IMR-90 (cell line): ENCODE results near the gene AFAP1L2. TPM values are rescaled to one million over a fixed set of nuclear protein-coding genes. Genes with fewer than 3 reads are reported as not detected.

Source experiments
- ATAC-seq: fragments of 200-7000 bp; cut with Tn5 transposase; 2 replicates; pipeline ENCODE4 v1.9.1; 2020; ENCODE audit warnings: low read depth, mild to moderate bottlenecking, moderate library complexity
- BruUV-seq: library from RNA; stranded (reverse); fragments of 400-500 nt; replicated peaks from 2 replicates; lab custom pipeline; 2021; lab: Mats Ljungman, UMichigan
- CTCF ChIA-PET: fragments of 300-600 bp; formaldehyde crosslinking; extraction: SDS; loops from one replicate; lab custom pipeline; 2021; ENCODE audit warnings: antibody characterized with exemption; lab: Yijun Ruan, JAX
- POLR2A ChIA-PET: fragments of 300-600 bp; sonication (Branson Sonifier 250); formaldehyde crosslinking; loops from one replicate; lab custom pipeline; 2022; ENCODE audit warnings: antibody characterized with exemption; ENCODE audit not compliant: unreplicated experiment; lab: Charles Lee
- DNase-seq: peaks from one replicate; pipeline ENCODE4 v3.0.0; 2013
- H2AFZ ChIP-seq: replicated peaks from 2 replicates; pipeline ENCODE3; 2013; ENCODE audit warnings: low read length, mild to moderate bottlenecking; ENCODE audit not compliant: poor library complexity
- H2AK5ac ChIP-seq: 2 replicates; pipeline ENCODE4 v1.6.1; 2013; ENCODE audit warnings: low read depth, low read length, inconsistent platforms
- H2AK9ac ChIP-seq: replicated peaks from 2 replicates; pipeline ENCODE3; 2013; ENCODE audit warnings: mild to moderate bottlenecking, low read depth, low read length, moderate library complexity; ENCODE audit not compliant: poor library complexity
- H2BK120ac ChIP-seq: 2 replicates; pipeline ENCODE4 v1.6.1; 2013; ENCODE audit warnings: low read depth, low read length, inconsistent platforms
- H2BK15ac ChIP-seq: 3 replicates; pipeline ENCODE4 v1.6.1; 2013; ENCODE audit warnings: low read depth, low read length, inconsistent platforms
- H2BK20ac ChIP-seq: 2 replicates; pipeline ENCODE4 v1.6.1; 2013; ENCODE audit warnings: low read depth, mild to moderate bottlenecking, inconsistent platforms, low read length, moderate library complexity
- H2BK5ac ChIP-seq: 2 replicates; pipeline ENCODE4 v1.6.1; 2013; ENCODE audit warnings: mild to moderate bottlenecking, low read depth, low read length, inconsistent platforms; ENCODE audit not compliant: poor library complexity, severe bottlenecking
- H3K14ac ChIP-seq: replicated peaks from 2 replicates; pipeline ENCODE4 v1.6.1; 2013; ENCODE audit warnings: low read depth, low read length, inconsistent platforms
- H3K18ac ChIP-seq: 2 replicates; pipeline ENCODE4 v1.6.1; 2013; ENCODE audit warnings: low read depth, low read length, control low read depth
- H3K23ac ChIP-seq: 2 replicates; pipeline ENCODE4 v1.6.1; 2013; ENCODE audit warnings: low read depth, low read length, inconsistent platforms
- H3K27ac ChIP-seq: 2 replicates; pipeline ENCODE4 v1.5.1; 2013; ENCODE audit warnings: mild to moderate bottlenecking, control low read depth, low read length; ENCODE audit not compliant: insufficient read depth
- H3K27me3 ChIP-seq: 2 replicates; pipeline ENCODE4 v1.6.1; 2013; ENCODE audit warnings: low read length; ENCODE audit not compliant: control insufficient read depth, insufficient read depth
- H3K36me3 ChIP-seq: 2 replicates; pipeline ENCODE4 v1.6.1; 2013; ENCODE audit warnings: low read length, mixed read lengths; ENCODE audit not compliant: control insufficient read depth, insufficient read depth
- H3K4ac ChIP-seq: 2 replicates; pipeline ENCODE4 v1.6.1; 2013; ENCODE audit warnings: low read depth, low read length, inconsistent platforms
- H3K4me1 ChIP-seq: 2 replicates; pipeline ENCODE4 v1.6.1; 2013; ENCODE audit warnings: low read length, mixed read lengths; ENCODE audit not compliant: control insufficient read depth, insufficient read depth
- H3K4me2 ChIP-seq: 2 replicates; pipeline ENCODE4 v1.6.1; 2013; ENCODE audit warnings: low read depth, mild to moderate bottlenecking, control low read depth, low read length, moderate library complexity
- H3K4me3 ChIP-seq: 2 replicates; pipeline ENCODE4 v1.5.1; 2013; ENCODE audit warnings: low read depth, mild to moderate bottlenecking, control low read depth, low read length, moderate library complexity; ENCODE audit not compliant: insufficient read depth
- H3K56ac ChIP-seq: 2 replicates; pipeline ENCODE4 v1.6.1; 2013; ENCODE audit warnings: low read length, inconsistent platforms; ENCODE audit not compliant: insufficient read depth; ENCODE audit errors: extremely low read depth
- H3K79me1 ChIP-seq, 2 experiments: 2 replicates each; pipeline ENCODE4 v1.6.1; 2013; ENCODE audit warnings: low read length in 2 of 2, inconsistent platforms in 1 of 2, low read depth in 1 of 2
- H3K9ac ChIP-seq: 2 replicates; pipeline ENCODE4 v1.6.1; 2013; ENCODE audit warnings: low read depth, low read length, control low read depth
- H3K9me1 ChIP-seq: 2 replicates; pipeline ENCODE4 v1.6.1; 2013; ENCODE audit warnings: low read length, inconsistent platforms; ENCODE audit not compliant: insufficient read depth
- H3K9me3 ChIP-seq: 2 replicates; pipeline ENCODE4 v1.6.1; 2013; ENCODE audit warnings: low read length; ENCODE audit not compliant: control insufficient read depth, insufficient read depth
- H4K20me1 ChIP-seq: 2 replicates; pipeline ENCODE4 v1.6.1; 2013; ENCODE audit warnings: low read length, inconsistent platforms; ENCODE audit not compliant: insufficient read depth
- H4K5ac ChIP-seq: 2 replicates; pipeline ENCODE4 v1.6.1; 2013; ENCODE audit warnings: mild to moderate bottlenecking, low read depth, low read length, control low read depth
- H4K8ac ChIP-seq, 2 experiments: 2 replicates each; pipeline ENCODE4 v1.6.1; 2013; ENCODE audit warnings: low read depth in 2 of 2, low read length in 2 of 2, control low read depth in 1 of 2, inconsistent platforms in 1 of 2
- H4K91ac ChIP-seq: 2 replicates; pipeline ENCODE4 v1.6.1; 2013; ENCODE audit warnings: low read depth, low read length, inconsistent platforms; ENCODE audit not compliant: insufficient read depth
- FOS ChIP-seq: fragments of 150-350 bp; IDR thresholded peaks from 2 replicates; pipeline ENCODE4 v1.6.1; 2016; ENCODE audit warnings: low read depth, low read length
- MAFK ChIP-seq: IDR thresholded peaks from 2 replicates; pipeline ENCODE4 v1.6.1; 2012; ENCODE audit warnings: low read depth, low read length, improper control_type of control experiment
- RAD21 ChIP-seq: IDR thresholded peaks from 2 replicates; pipeline ENCODE4 v1.6.1; 2012; ENCODE audit warnings: low read length, improper control_type of control experiment
- USF2 ChIP-seq: fragments of 150-350 bp; IDR thresholded peaks from 2 replicates; pipeline ENCODE4 v1.6.1; 2017; ENCODE audit warnings: mild to moderate bottlenecking, antibody characterized with exemption, low read length, low read depth
- WGBS, 2 experiments: methylation state at CpG; one replicate each; pipeline versions ENCODE4 v1.1.5 to v1.1.7; 2013; ENCODE audit warnings: missing lambda C conversion rate in 2 of 2; ENCODE audit not compliant: insufficient read length in 1 of 2; ENCODE audit errors: extremely low coverage in 2 of 2; 5-methylcytosine and 5-hydroxymethylcytosine counted together
- dilution Hi-C: fragments of 300-500 bp; cut with HindIII; formaldehyde crosslinking; loops from one replicate; pipeline ENCODE4 v1.14.3; 2018; ENCODE audit warnings: low sequenced_read_pairs; ENCODE audit not compliant: unreplicated experiment
- in situ Hi-C: fragments of 300-500 bp; cut with MboI; formaldehyde crosslinking; loops from 3 replicates; pipeline ENCODE4 v1.14.3; 2019; ENCODE audit warnings: low sequenced_read_pairs, inconsistent platforms, mixed read lengths
- intact Hi-C: fragments of 100-400 bp; cut with micrococcal nuclease; formaldehyde crosslinking; loops from 2 replicates; pipeline ENCODE4 v1.10.0; 2022
- polyA plus RNA-seq, 3 experiments: library from polyadenylated mRNA; depleted of rRNA; stranded (reverse); fragments of >200 nt; gene quantifications; 2 replicates each; pipeline ENCODE4 v1.2.3, GENCODE V29; 2012; ENCODE audit warnings: low replicate concordance in 1 of 3
- total RNA-seq: library from RNA; depleted of rRNA; stranded (reverse); fragments of >200 nt; gene quantifications from 2 replicates; pipeline ENCODE4 v1.2.3, GENCODE V29; 2012

The AFAP1L2 gene
- total and polyA plus RNA-seq, 2 of the 4 experiments (the other 2 are of a cell fraction): under 0.01 to 0.10 TPM

- H3K18ac ChIP-seq: no peak overlapping the region
- no peak overlapping the region for H2BK5ac ChIP-seq
- H3K79me1 ChIP-seq: no peaks in the 10 kb centered on the region
- WGBS, 2 experiments: 100% methylated on average over 3 of the region's 9 CpGs; no CpG with 5 or more reads in 1 of the 2 experiments
- H2AK5ac ChIP-seq: no peak overlapping the region
- no peaks in the 10 kb centered on the region for H3K36me3 ChIP-seq
- no peak overlapping the region for H2BK15ac ChIP-seq
- POLR2A ChIA-PET: no interaction called here
- no peaks in the 10 kb centered on the region for H4K20me1 ChIP-seq
- H3K4me3 ChIP-seq: no peak overlapping the region
- no peak overlapping the region for H3K4ac ChIP-seq
- no peak overlapping the region for H2AFZ ChIP-seq
- in situ Hi-C loops (loop anchor here (25.0 kb wide), 1 partner anchor 684 kb away; no protein-coding TSS in a partner anchor), dilution Hi-C loops (no loop called here), intact Hi-C loops (no loop called here)
- no peak overlapping the region for H4K91ac ChIP-seq
- H3K56ac ChIP-seq: no peak overlapping the region
- H4K8ac ChIP-seq: no peak overlapping the region
- H3K9me3 ChIP-seq: no peaks in the 10 kb centered on the region
- CTCF ChIA-PET: interaction anchor here (1.8 kb wide), 1 partner anchor 18 kb away, joined by 4 read pairs; no protein-coding TSS in a partner anchor
- H3K14ac ChIP-seq: no peak overlapping the region
- no peak overlapping the region for H2BK20ac ChIP-seq
- DNase-seq (no peak), ATAC-seq (no peak)
- no peaks in the 10 kb centered on the region for H3K4me1 ChIP-seq
- no peak for TF ChIP-seq FOS
- TF ChIP-seq RAD21: no peak
- no peak for TF ChIP-seq USF2
- TF ChIP-seq MAFK: no peak
- H3K27me3 ChIP-seq: peaks cover 2% of the 10 kb centered on the region; the same call in 1 of the 2 replicates
- H3K9me1 ChIP-seq: no peaks in the 10 kb centered on the region
- H3K23ac ChIP-seq: no peak overlapping the region
- H3K9ac ChIP-seq: no peak overlapping the region
- H3K27ac ChIP-seq: no peak overlapping the region
- no peak overlapping the region for H2AK9ac ChIP-seq
- BruUV-seq: no TSS peak
- no peak overlapping the region for H4K5ac ChIP-seq
- no peak overlapping the region for H3K4me2 ChIP-seq
- H2BK120ac ChIP-seq: no peak overlapping the region
Measured at GRCh38 chr10:114453576-114453975, 49.3 kb upstream of the AFAP1L2 start.
